ENCODE data around the gene FRK. TPM values are rescaled to one million over a fixed set of nuclear protein-coding genes. Genes with fewer than 3 reads are reported as not detected.

The FRK gene
- total RNA-seq, 1 donor from 2014 or later = 0.02 TPM

DNA sequence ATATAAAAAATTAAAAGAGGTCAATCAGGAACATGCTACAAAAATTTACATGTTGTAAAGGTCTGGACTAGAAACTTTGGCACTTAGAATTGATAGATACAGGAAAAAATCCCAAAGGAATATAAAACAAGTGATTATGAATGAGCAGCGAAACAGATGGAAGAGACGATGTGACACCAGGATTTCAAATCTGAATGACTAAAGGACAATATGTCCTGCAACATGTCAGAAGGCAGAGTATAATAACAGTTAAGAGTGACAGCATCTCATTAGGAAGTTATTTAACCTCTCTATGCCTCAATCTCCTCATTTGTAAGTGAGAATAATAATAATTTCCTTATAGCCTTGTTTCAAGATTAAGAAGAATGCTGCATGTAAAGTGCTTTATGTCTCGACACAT, 50.3 kb downstream of the FRK start:
- Mint-ChIP-seq H3K9me3 (no peaks in the 10 kb centered on the region), H3K27ac (no peak overlapping the region), H3K4me3 (ENCODE audit: low read depth) (no peak overlapping the region), H3K36me3 (ENCODE audit: low read depth) (no peaks in the 10 kb centered on the region), H3K4me1 (ENCODE audit: low read depth) (peaks cover 8% of the 10 kb centered on the region), H3K27me3 (ENCODE audit: low read depth) (peaks cover 32% of the 10 kb centered on the region)
- no peak for DNase-seq (ENCODE audit: low spot score)
- intact Hi-C loops (cut with micrococcal nuclease) = no loop called here

DNA sequence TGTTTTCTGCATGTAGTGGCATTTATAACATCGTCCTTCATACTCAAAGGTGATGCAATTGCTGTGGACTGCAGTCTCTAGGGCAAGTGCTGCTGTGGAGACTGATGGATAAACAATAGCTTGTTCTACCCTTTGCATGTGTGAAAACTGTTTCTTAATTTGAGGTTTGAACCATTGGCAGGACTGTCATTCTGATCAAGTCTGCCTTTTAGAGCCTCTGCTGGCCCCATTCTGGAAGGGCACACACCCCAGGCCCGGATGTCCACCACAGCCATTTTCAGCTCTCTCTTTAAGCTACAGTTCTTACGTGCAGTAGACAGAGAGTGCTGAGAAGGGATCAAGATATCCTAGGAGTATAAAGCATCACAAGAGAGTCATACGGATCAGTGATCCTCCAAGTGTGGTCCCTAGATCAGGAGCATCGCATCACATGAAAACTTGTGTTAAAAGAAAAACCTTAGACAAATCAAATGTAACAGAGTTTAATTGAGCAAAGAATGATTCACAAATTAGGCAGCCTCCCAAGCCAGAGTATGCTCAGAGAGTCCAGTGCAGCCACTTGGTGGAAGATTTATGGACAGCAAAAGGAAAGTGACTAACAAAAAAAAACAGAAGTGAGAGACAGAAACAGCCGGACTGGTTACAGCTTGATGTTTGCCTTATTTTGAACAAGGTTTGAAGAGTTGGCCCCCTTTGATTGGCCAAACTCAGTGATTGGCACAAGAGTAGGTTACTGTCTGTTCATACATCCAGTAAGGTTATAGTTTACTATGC, 52.0 kb downstream of the FRK start:
- Mint-ChIP-seq H3K27me3 (ENCODE audit: low read depth) (peaks cover 24% of the 10 kb centered on the region), H3K4me3 (ENCODE audit: low read depth) (no peak overlapping the region), H3K27ac (no peak overlapping the region), H3K36me3 (ENCODE audit: low read depth) (no peaks in the 10 kb centered on the region), H3K9me3 (no peaks in the 10 kb centered on the region), H3K4me1 (ENCODE audit: low read depth) (peaks cover 10% of the 10 kb centered on the region)
- DNase-seq (ENCODE audit: low spot score) = no peak
- intact Hi-C loops (cut with micrococcal nuclease) = no loop called here

DNA sequence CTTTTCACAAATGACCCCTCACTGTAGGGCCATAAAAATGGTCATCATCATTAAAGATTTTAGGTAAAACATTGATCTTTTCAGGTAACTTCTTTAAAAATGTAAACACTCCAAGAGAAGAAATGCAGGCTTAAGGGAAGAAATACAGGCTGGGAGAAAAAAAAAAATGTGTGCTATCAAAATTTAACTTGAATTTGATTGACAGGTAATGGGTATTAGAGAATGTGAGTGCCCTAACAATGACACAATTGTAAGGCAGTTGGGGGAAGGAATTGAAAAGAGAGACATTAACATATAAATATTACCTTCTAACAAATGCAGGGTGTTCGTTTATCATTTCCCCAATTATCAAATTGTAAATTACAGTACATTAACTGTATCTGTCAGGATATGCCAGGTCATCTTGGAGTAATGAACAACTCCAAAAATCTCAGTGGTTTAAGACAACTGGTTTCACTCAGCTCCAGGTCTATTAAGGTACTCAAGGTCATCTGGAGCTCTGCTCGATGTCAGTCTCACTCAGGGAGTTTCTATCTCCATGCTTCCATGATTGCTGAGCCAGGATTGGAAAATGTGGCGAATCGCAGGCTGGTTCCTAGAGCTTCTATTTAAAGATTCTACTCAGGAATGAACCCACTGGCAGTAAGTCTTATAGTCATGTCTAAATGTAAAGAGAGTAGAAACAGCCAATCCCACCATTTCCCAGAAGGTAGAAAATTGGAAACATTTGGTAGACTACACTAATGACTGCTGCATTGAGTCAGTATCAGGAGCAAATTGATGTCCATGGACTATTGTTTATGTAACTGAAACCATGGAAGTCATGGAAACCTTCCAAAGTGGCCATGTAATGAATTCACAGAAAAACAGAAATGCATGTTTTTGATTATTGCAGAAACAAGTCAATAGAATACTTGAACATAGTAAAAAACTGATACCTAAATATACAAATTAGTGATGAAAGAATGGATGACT, 55.6 kb downstream of the FRK start:
- peaks cover 2% of the 10 kb centered on the region for H3K4me1 Mint-ChIP-seq (ENCODE audit: low read depth)
- H3K27ac Mint-ChIP-seq = no peak overlapping the region
- no peaks in the 10 kb centered on the region for H3K9me3 Mint-ChIP-seq
- no peak for DNase-seq (ENCODE audit: low spot score)
- H3K36me3 Mint-ChIP-seq (ENCODE audit: low read depth) = no peaks in the 10 kb centered on the region
- intact Hi-C loops (cut with micrococcal nuclease) = no loop called here
- peaks cover 15% of the 10 kb centered on the region for H3K27me3 Mint-ChIP-seq (ENCODE audit: low read depth)
- no peak overlapping the region for H3K4me3 Mint-ChIP-seq (ENCODE audit: low read depth)

DNA sequence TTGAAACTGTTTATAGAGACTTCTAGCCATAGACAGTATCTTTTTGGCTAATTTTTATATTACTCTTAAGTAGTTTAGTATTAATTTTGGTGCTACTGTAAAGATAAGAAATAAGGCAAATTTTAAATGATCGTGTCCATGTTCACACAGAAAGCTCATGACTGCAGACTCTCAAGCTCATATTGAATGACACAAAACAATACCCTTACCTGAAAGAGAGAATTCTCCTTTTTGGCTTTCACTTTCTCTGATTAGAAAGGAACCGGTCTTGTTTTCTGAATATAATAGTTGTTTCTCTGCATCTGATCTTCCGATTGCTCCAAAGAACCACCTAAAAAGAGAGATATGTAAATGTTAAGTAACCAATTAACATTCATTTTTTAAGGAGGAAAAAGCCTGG, 57.0 kb downstream of the FRK start:
- H3K9me3 Mint-ChIP-seq = no peaks in the 10 kb centered on the region
- H3K4me1 Mint-ChIP-seq (ENCODE audit: low read depth) = peaks cover 2% of the 10 kb centered on the region
- H3K27me3 Mint-ChIP-seq (ENCODE audit: low read depth) = peaks cover 14% of the 10 kb centered on the region
- intact Hi-C loops (cut with micrococcal nuclease) = no loop called here
- no peak overlapping the region for H3K4me3 Mint-ChIP-seq (ENCODE audit: low read depth)
- H3K36me3 Mint-ChIP-seq (ENCODE audit: low read depth) = no peaks in the 10 kb centered on the region
- no peak overlapping the region for H3K27ac Mint-ChIP-seq
- DNase-seq (ENCODE audit: low spot score) = no peak

DNA sequence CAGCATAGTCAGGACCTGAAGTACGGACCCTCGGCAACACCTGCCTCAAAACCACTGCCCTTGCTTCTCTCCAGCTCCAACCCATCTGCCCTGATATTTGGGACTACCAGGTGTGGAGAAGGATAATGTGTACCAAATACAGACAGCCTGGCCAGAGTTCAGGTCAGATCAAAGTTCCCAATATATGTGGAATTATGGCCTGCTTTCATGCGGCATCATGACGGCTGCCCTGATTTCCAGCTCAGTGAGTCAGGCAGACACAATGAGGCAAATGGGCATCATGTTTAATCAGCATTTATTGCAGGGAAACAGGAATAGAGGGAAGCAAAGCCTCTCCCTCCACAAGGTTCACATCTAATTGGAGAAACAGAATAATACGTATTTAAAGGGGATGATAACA, 57.9 kb downstream of the FRK start:
- no peaks in the 10 kb centered on the region for H3K36me3 Mint-ChIP-seq (ENCODE audit: low read depth)
- intact Hi-C loops (cut with micrococcal nuclease) = no loop called here

DNA sequence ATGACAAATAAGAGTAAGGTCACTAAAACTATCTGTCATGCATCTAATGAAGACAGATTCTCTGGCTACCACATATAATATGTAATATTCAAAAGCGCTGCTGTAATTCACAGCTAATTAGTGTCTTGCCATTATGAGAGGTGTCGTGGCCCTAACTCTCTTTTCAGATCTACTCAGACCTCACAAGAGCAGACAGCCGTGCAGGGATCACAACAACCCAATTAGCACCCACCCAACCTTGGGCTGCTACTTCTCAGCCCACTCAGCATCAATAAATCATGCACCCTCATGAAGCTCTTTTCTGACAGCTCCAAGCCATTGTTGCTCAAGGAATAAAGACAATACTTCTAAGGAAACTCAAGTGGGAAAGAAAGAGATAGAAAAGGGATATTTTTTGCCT, 61.5 kb downstream of the FRK start:
- intact Hi-C loops (cut with micrococcal nuclease) = no loop called here
- DNase-seq (ENCODE audit: low spot score) = no peak
- Mint-ChIP-seq H3K27me3 (ENCODE audit: low read depth) (peaks cover 5% of the 10 kb centered on the region), H3K36me3 (ENCODE audit: low read depth) (no peaks in the 10 kb centered on the region), H3K9me3 (no peaks in the 10 kb centered on the region), H3K27ac (no peak overlapping the region), H3K4me1 (ENCODE audit: low read depth) (peaks cover 2% of the 10 kb centered on the region), H3K4me3 (ENCODE audit: low read depth) (no peak overlapping the region)

More for the DNA sequence above, 57.9 kb downstream of the FRK start:
- Mint-ChIP-seq H3K27ac (no peak overlapping the region), H3K27me3 (ENCODE audit: low read depth) (peaks cover 12% of the 10 kb centered on the region), H3K4me1 (ENCODE audit: low read depth) (peaks cover 2% of the 10 kb centered on the region), H3K9me3 (no peaks in the 10 kb centered on the region), H3K4me3 (ENCODE audit: low read depth) (no peak overlapping the region)
- no peak for DNase-seq (ENCODE audit: low spot score)

DNA sequence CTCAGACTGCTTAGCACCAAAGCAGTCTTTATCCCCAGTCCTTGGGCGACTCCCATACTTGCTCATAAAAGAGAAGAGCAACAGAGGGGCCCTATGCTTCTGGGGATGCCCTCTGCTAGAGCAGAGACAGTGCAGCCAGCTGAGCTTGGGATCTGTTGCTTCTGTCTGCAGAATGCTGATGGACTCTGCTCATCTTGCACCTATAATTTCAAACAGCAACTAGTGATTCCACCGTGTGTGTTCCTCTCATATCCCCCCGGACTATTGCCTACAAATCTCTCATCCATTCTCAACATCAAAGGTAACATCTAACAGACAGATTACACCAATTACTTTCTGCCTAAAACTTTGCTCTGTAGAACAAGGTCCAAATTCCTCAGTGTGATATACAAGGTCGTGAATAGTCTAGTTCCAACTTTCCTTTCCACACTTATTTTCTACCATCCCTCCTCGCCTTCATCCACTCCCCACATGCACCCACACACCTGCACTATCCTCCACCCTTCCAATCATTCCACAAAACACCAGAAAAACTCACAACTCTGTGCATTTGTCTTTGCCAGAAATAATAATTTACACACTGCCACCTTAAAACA, 62.6 kb downstream of the FRK start:
- H3K4me3 Mint-ChIP-seq (ENCODE audit: low read depth) = no peak overlapping the region
- intact Hi-C loops (cut with micrococcal nuclease) = no loop called here
- H3K27ac Mint-ChIP-seq = no peak overlapping the region

DNA sequence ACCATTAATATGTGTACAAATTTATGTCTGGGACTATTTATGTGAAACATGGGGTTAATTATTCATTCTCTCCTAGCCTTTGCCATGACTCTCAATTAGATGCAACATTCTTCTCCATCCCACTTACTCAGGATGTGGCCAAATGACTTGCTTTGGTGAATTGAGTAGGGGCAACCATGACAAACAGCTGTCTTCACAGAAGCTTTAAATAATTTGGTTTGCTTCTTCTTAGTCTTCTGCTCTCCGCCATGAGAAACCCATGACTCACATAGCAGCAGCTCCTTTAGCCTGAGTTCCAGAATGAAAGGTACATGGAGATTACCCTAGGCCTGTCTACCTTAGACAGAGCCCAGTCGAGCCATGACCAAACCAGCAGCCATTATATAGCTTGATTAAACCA, 74.7 kb downstream of the FRK start:
- H3K4me3 Mint-ChIP-seq (ENCODE audit: low read depth) = no peak overlapping the region
- no peaks in the 10 kb centered on the region for H3K4me1 Mint-ChIP-seq (ENCODE audit: low read depth)
- H3K9me3 Mint-ChIP-seq = no peaks in the 10 kb centered on the region
- DNase-seq (ENCODE audit: low spot score) = no peak
- no peaks in the 10 kb centered on the region for H3K27me3 Mint-ChIP-seq (ENCODE audit: low read depth)
- intact Hi-C loops (cut with micrococcal nuclease) = no loop called here
- H3K27ac Mint-ChIP-seq = no peak overlapping the region
- no peaks in the 10 kb centered on the region for H3K36me3 Mint-ChIP-seq (ENCODE audit: low read depth)

More for the DNA sequence above, 62.6 kb downstream of the FRK start:
- H3K27me3 Mint-ChIP-seq (ENCODE audit: low read depth) = peaks cover 5% of the 10 kb centered on the region
- DNase-seq (ENCODE audit: low spot score) = no peak
- H3K36me3 Mint-ChIP-seq (ENCODE audit: low read depth) = no peaks in the 10 kb centered on the region
- H3K4me1 Mint-ChIP-seq (ENCODE audit: low read depth) = no peaks in the 10 kb centered on the region
- no peaks in the 10 kb centered on the region for H3K9me3 Mint-ChIP-seq

DNA sequence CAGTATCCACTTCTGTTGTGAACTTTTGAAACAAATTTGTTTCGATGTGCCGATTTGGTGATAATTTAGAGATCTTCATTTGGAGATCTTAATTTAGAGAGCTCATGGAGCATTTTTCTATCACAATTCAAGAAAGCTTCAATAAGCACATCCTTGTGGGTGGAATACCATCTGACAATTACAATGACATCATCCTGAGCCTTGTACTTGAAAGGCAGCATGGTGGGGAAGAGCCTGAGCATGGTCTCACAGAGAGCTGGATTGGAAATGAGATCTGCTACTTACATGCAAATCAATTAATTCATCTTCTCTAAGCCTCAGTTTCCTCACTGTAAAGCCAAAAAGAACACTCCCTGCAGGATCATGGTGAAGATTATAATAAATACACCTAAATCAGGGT, 75.9 kb downstream of the FRK start:
- intact Hi-C loops (cut with micrococcal nuclease) = no loop called here
- H3K4me1 Mint-ChIP-seq (ENCODE audit: low read depth) = no peaks in the 10 kb centered on the region
- H3K4me3 Mint-ChIP-seq (ENCODE audit: low read depth) = no peak overlapping the region
- H3K36me3 Mint-ChIP-seq (ENCODE audit: low read depth) = no peaks in the 10 kb centered on the region
- DNase-seq (ENCODE audit: low spot score) = no peak
- H3K9me3 Mint-ChIP-seq = no peaks in the 10 kb centered on the region
- peaks cover 2% of the 10 kb centered on the region for H3K27me3 Mint-ChIP-seq (ENCODE audit: low read depth)
- H3K27ac Mint-ChIP-seq = no peak overlapping the region

DNA sequence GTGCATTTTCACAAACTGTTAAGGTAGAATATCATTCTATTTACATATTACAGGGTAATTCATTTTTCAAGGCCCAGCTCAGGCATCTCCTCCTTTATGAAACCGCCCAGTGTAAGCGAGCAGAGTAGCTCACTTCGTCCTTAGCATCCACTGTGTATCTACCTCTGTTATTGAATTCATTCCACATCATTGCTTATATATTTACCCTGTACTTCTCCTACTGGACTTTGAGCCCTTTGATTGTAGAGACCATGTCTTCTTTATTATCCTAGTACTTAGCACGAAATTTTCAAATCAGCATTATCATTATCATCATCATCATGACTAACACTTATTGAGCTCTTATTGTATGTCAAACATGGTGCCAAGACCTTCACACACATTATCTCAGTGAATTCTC, 76.7 kb downstream of the FRK start:
- intact Hi-C loops (cut with micrococcal nuclease) = no loop called here
- Mint-ChIP-seq H3K9me3 (no peaks in the 10 kb centered on the region), H3K27me3 (ENCODE audit: low read depth) (peaks cover 2% of the 10 kb centered on the region), H3K4me3 (ENCODE audit: low read depth) (no peak overlapping the region), H3K36me3 (ENCODE audit: low read depth) (no peaks in the 10 kb centered on the region), H3K4me1 (ENCODE audit: low read depth) (no peaks in the 10 kb centered on the region), H3K27ac (no peak overlapping the region)
- DNase-seq (ENCODE audit: low spot score) = no peak

DNA sequence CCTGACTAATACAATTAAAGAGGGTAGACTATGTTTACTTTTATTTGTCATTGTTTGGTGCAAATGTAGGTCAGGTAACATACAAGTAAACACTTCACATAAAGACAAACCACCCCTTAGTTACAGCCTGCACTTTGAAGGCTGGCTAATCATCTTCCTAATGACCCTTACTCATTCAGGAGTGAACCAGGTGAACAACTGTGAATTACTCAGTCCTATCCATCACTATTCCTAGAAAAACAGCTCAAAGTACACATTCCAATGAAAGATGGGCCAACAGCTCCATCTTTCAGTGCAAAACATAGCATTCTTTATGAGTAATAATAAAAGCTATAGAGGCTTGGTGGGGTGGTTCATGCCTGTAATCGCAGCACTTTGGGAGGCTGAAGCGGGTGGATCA, 78.2 kb downstream of the FRK start:
- Mint-ChIP-seq H3K36me3 (ENCODE audit: low read depth) (no peaks in the 10 kb centered on the region), H3K4me1 (ENCODE audit: low read depth) (no peaks in the 10 kb centered on the region), H3K9me3 (no peaks in the 10 kb centered on the region), H3K4me3 (ENCODE audit: low read depth) (no peak overlapping the region), H3K27me3 (ENCODE audit: low read depth) (peaks cover 2% of the 10 kb centered on the region), H3K27ac (no peak overlapping the region)
- intact Hi-C loops (cut with micrococcal nuclease) = no loop called here
- no peak for DNase-seq (ENCODE audit: low spot score)

DNA sequence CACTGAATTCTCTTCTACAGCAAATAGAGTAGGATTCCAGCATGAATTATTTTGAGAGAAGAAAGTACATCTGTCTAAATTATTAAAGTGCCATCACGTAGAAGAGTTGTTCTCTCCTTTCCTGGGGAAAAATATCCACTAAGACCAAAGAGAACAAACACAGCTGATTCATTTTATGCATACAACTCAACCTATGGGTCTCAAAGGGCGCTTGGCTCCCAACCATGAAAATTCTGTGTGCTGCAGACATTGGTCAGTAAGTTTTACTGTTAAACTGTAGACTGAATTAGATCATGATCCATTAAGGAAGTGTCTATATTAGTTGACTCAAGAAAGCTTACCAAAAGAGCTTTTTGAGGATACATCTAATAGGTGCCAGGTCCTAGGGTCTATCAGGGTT, 83.5 kb downstream of the FRK start:
- H3K36me3 Mint-ChIP-seq (ENCODE audit: low read depth) = no peaks in the 10 kb centered on the region
- H3K27ac Mint-ChIP-seq = no peak overlapping the region
- no peak for DNase-seq (ENCODE audit: low spot score)
- no peak overlapping the region for H3K4me3 Mint-ChIP-seq (ENCODE audit: low read depth)
- H3K27me3 Mint-ChIP-seq (ENCODE audit: low read depth) = peaks cover 2% of the 10 kb centered on the region
- no peaks in the 10 kb centered on the region for H3K9me3 Mint-ChIP-seq
- H3K4me1 Mint-ChIP-seq (ENCODE audit: low read depth) = no peaks in the 10 kb centered on the region
- intact Hi-C loops (cut with micrococcal nuclease) = no loop called here

Measured in activated T-helper 2 cell treated with anti-CD3 and anti-CD28 coated beads, Interferon-gamma antibody, Interleukin-2, Interleukin-4, amounts not matched to agents 10 μg/mL and 5 μg/mL and 100 μg/mL, durations not matched to agents 14 hours and 24 hours and 36 hours (primary cell).